ENCODE data around the gene TMCO2. TPM values are rescaled to one million over a fixed set of nuclear protein-coding genes. Genes with fewer than 3 reads are reported as not detected.

Gene TMCO2
- total and polyA plus RNA-seq, 8 donors: not detected

DNA sequence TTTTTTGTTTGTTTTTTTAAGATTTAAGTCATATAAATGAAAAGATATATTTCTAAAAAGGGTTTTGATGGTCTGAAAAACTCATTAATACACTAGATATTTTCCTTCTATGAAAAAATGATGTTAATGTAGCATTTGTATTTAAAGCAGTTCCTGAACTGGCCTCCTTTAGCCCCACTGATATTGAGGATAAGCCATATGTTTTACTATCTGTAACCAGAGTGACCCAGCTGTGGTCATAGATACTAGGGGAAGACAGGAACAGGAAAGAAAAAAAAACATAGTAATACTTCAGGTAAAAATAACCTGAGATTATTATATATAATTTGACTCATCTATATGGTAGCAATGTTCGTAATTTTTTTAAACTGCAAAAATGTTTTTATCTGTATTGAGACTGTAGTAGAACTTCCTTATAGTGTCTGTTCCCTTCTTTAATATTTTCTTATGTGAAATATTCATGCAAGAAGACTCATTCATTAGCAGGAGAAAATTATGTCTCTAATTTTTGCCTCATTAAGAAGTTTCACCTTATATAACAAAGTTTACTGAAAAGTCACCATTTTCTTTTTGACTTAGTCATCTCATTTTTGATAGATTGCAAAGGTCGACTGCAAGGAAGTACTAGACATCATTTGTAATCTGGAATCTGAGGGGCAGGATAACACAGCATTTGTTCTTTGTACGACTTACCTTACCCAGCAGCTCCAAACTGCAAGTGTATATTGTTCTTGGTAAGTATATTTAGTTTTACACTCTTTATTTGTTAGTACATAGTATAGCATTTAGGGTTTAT is 25.6 kb upstream of the TMCO2 start:
- Histone ChIP-seq H3K4me1 (no peaks in the 10 kb centered on the region), H3K4me3 (no peak overlapping the region), H3K9me3 (no peaks in the 10 kb centered on the region), H3K27ac (no peak overlapping the region), H3K27me3 (no peaks in the 10 kb centered on the region), H3K36me3 (no peaks in the 10 kb centered on the region)
- FAIRE-seq: no peak
- no peak for DNase-seq
- TF ChIP-seq, protein P1, sequence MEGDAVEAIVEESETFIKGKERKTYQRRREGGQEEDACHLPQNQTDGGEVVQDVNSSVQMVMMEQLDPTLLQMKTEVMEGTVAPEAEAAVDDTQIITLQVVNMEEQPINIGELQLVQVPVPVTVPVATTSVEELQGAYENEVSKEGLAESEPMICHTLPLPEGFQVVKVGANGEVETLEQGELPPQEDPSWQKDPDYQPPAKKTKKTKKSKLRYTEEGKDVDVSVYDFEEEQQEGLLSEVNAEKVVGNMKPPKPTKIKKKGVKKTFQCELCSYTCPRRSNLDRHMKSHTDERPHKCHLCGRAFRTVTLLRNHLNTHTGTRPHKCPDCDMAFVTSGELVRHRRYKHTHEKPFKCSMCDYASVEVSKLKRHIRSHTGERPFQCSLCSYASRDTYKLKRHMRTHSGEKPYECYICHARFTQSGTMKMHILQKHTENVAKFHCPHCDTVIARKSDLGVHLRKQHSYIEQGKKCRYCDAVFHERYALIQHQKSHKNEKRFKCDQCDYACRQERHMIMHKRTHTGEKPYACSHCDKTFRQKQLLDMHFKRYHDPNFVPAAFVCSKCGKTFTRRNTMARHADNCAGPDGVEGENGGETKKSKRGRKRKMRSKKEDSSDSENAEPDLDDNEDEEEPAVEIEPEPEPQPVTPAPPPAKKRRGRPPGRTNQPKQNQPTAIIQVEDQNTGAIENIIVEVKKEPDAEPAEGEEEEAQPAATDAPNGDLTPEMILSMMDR (IDR thresholded peaks at IDR 0.05): no peak
- 76 to 78% methylated on average over 3 of the region's 3 CpGs for WGBS, 2 donors
- intact Hi-C loops (cut with DNase I): no loop called here
- no peak for ATAC-seq

DNA sequence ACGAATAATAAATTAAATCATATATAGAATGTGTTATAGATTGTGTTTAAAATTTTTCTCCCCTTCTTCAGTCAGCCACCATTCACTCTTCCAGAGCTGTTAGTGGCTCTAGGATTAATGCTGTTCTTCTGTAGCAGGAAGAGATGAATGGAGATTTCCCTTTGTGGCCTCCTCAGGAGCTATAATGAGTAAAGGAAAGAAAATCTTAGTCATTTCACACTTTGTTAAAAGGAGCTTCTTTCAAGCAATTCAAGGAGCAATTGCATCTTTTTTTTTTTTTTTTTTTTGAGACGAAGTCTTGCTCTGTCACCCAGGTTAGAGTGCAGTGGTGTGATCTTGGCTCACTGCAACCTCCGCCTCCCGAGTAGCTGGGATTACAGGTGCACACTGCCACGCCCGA is 23.7 kb upstream of the TMCO2 start:
- TF ChIP-seq, protein P1 (IDR thresholded peaks at IDR 0.05): no peak
- 93 to 94% methylated on average over 6 of the region's 6 CpGs for WGBS, 2 donors

GRCh38 chr1:40226192-40226591 is 21.5 kb upstream of the TMCO2 start:
- TF ChIP-seq, protein P1 (IDR thresholded peaks at IDR 0.05): no peak
- no peak overlapping the region for H3K27ac ChIP-seq
- no peaks in the 10 kb centered on the region for H3K4me1 ChIP-seq
- DNase-seq: no peak
- 96 to 97% methylated on average over 3 of the region's 3 CpGs for WGBS, 2 donors
- no peak for FAIRE-seq
- H3K9me3 ChIP-seq: no peaks in the 10 kb centered on the region
- H3K4me3 ChIP-seq: no peak overlapping the region
- no peaks in the 10 kb centered on the region for H3K27me3 ChIP-seq
- peaks cover 0 to 7% (median 0%) of the 10 kb centered on the region in 3 donors for H3K36me3 ChIP-seq
- ATAC-seq: no peak
- intact Hi-C loops (cut with DNase I): no loop called here

More for the DNA sequence above, 23.7 kb upstream of the TMCO2 start:
- Histone ChIP-seq H3K36me3 (no peaks in the 10 kb centered on the region), H3K27me3 (no peaks in the 10 kb centered on the region), H3K27ac (no peak overlapping the region), H3K4me3 (no peak overlapping the region), H3K9me3 (no peaks in the 10 kb centered on the region), H3K4me1 (no peaks in the 10 kb centered on the region)
- intact Hi-C loops (cut with DNase I): no loop called here
- ATAC-seq (no peak), DNase-seq (no peak), FAIRE-seq (no peak)

DNA sequence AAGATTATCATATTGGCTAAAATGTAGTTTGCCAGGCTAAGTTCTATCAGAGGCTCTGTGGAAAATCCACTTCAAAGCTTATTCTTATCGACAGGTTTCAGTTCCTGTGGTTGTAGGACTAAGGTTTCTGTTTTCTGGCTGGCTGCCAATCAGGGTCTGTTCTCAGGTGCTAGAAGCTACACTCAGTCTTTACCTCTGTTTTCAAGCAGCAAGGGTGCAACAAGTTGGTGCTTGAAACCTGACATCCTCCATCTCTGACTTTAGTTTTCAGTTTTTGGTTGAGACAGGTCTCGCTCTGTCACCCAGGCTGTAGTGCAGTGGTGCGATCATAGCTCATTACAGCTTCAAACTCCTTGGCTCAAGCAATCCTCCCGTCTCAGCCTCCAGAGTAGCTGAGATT is 15.3 kb upstream of the TMCO2 start:
- TF ChIP-seq, protein P1 (IDR thresholded peaks at IDR 0.05): no peak
- Histone ChIP-seq H3K36me3 (peaks cover 0 to 39% (median 2%) of the 10 kb centered on the region in 3 donors), H3K9me3 (no peaks in the 10 kb centered on the region), H3K4me1 (no peaks in the 10 kb centered on the region), H3K27me3 (no peaks in the 10 kb centered on the region), H3K4me3 (no peak overlapping the region), H3K27ac (no peak overlapping the region)
- 93 to 95% methylated on average over 4 of the region's 4 CpGs for WGBS, 2 donors
- no peak for DNase-seq
- no peak for FAIRE-seq
- intact Hi-C loops (cut with DNase I): loop anchor here in 1 of 3 donors (10.0 kb wide), 1 partner anchor 82 kb away; the partner anchor contains the start of gene COL9A2
- ATAC-seq: no peak

DNA sequence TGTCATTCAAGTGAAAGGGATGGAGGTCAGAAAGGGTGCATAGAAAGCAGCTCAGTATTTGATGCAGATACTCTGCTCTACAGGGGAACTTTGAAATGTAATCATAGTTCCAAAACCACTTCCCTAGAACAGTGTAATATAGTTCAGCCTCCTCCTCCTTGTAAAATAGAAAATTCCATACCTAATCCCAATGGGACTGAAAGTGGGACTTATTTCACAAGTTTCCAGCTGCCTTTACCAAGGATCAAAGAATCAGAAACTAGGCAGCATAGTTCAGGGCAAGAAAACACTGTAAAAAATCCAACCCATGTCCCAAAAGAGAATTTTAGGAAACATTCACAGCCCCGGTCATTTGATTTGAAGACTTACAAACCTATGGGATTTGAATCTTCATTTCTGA is 8.1 kb upstream of the TMCO2 start:
- TF ChIP-seq, protein P1 (IDR thresholded peaks at IDR 0.05): no peak
- WGBS, 2 donors: 95 to 96% methylated on average over 1 of the region's 1 CpG
- Histone ChIP-seq H3K4me3 (no peak overlapping the region), H3K4me1 (no peaks in the 10 kb centered on the region), H3K27me3 (no peaks in the 10 kb centered on the region), H3K36me3 (peaks cover 0 to 20% (median 4%) of the 10 kb centered on the region in 3 donors), H3K9me3 (no peaks in the 10 kb centered on the region), H3K27ac (no peak overlapping the region)
- no peak for FAIRE-seq
- no peak for DNase-seq
- intact Hi-C loops (cut with DNase I): loop anchor here in 1 of 3 donors (10.0 kb wide), 1 partner anchor 75 kb away; the partner anchor contains the start of gene COL9A2
- no peak for ATAC-seq
